ENCODE measurements around the gene MED26. TPM values are rescaled to one million over a fixed set of nuclear protein-coding genes. Genes with fewer than 3 reads are reported as not detected.

Gene MED26
- total and polyA plus RNA-seq, 9 of the 15 experiments (the other 6 are each of a cell fraction or from before 2014, with no cell fraction given) = 0.71 to 15.1 (median 6.2) TPM

GRCh38 chr19:16584248-16585093, 43.5 kb downstream of the MED26 start (continued):
- TF ChIP-seq HES1 (IDR thresholded peaks at IDR 0.05; ENCODE audit: low read depth) (no peak), TCF7L2 (IDR thresholded peaks at IDR 0.05; ENCODE audit: low read depth, low read length) (no peak), POLR3A (IDR thresholded peaks at IDR 0.05; ENCODE audit: borderline replicate concordance, extremely low read depth, insufficient read depth, insufficient read length) (no peak), PCBP1 (IDR thresholded peaks at IDR 0.05; ENCODE audit: low read depth, low read length, poor library complexity, severe bottlenecking) (no peak), RHOXF2B (CRISPR knock-in tag; conservative IDR thresholded peaks at IDR 0.05) (no peak), RBBP5 (IDR thresholded peaks at IDR 0.05; ENCODE audit: borderline replicate concordance, insufficient read depth, low read length, poor library complexity, severe bottlenecking) (peak; percentile 38), ELF4 (CRISPR knock-in tag; IDR thresholded peaks at IDR 0.05) (peak; percentile 13; the same call in 1 of the 2 replicates), NEUROD1 (IDR thresholded peaks at IDR 0.05; ENCODE audit: borderline replicate concordance, low read depth, low read length, partially characterized antibody) (peak; percentile 34), ETS2 (tag; IDR thresholded peaks at IDR 0.05; ENCODE audit: borderline replicate concordance, poor library complexity, severe bottlenecking) (no peak), EP300 (IDR thresholded peaks at IDR 0.05; ENCODE audit: low read length) (peak; percentile 33; the same call in 1 of the 2 replicates), TEAD2 (tag; IDR thresholded peaks at IDR 0.05) (no peak), SP2 (IDR thresholded peaks at IDR 0.05; ENCODE audit: extremely low read depth, low read depth, low read length, poor library complexity, severe bottlenecking) (no peak), JUNB (CRISPR knock-in tag; conservative IDR thresholded peaks at IDR 0.05) (no peak), ZNF224 (CRISPR knock-in tag; IDR thresholded peaks at IDR 0.05) (no peak), ZNF121 (CRISPR knock-in tag; conservative IDR thresholded peaks at IDR 0.05) (no peak), ZNF444 (CRISPR knock-in tag; IDR thresholded peaks at IDR 0.05) (no peak), PHF8 (IDR thresholded peaks at IDR 0.05; ENCODE audit: borderline replicate concordance, low read length) (peak; percentile 33; the same call in 1 of the 2 replicates), YY1 (IDR thresholded peaks at IDR 0.05; ENCODE audit: borderline replicate concordance in 1 of 3, control insufficient read depth in 1 of 3, extremely low read depth in 1 of 3, insufficient read depth in 3 of 3, insufficient read length in 1 of 3, insufficient replicate concordance in 2 of 3, low read depth in 1 of 3, low read length in 2 of 3) (no peak), HIVEP1 (CRISPR knock-in tag; IDR thresholded peaks at IDR 0.05) (no peak), THRB (CRISPR knock-in tag; conservative IDR thresholded peaks at IDR 0.05) (no peak)
- TF ChIP-seq, protein P1, sequence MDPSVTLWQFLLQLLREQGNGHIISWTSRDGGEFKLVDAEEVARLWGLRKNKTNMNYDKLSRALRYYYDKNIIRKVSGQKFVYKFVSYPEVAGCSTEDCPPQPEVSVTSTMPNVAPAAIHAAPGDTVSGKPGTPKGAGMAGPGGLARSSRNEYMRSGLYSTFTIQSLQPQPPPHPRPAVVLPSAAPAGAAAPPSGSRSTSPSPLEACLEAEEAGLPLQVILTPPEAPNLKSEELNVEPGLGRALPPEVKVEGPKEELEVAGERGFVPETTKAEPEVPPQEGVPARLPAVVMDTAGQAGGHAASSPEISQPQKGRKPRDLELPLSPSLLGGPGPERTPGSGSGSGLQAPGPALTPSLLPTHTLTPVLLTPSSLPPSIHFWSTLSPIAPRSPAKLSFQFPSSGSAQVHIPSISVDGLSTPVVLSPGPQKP (CRISPR knock-in tag; IDR thresholded peaks at IDR 0.05) = no peak
- TF ChIP-seq, protein P2, sequence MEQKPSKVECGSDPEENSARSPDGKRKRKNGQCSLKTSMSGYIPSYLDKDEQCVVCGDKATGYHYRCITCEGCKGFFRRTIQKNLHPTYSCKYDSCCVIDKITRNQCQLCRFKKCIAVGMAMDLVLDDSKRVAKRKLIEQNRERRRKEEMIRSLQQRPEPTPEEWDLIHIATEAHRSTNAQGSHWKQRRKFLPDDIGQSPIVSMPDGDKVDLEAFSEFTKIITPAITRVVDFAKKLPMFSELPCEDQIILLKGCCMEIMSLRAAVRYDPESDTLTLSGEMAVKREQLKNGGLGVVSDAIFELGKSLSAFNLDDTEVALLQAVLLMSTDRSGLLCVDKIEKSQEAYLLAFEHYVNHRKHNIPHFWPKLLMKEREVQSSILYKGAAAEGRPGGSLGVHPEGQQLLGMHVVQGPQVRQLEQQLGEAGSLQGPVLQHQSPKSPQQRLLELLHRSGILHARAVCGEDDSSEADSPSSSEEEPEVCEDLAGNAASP (IDR thresholded peaks at IDR 0.05) = no peak

Measured in K562 (cell line).